Mucosa of descending colon (tissue), 3 donors: ENCODE measurements around the gene CNGA4. TPM values are rescaled to one million over a fixed set of nuclear protein-coding genes. Genes with fewer than 3 reads are reported as not detected.

Experiments
- ATAC-seq: fragments of 200-7000 bp; cut with Tn5 transposase; one replicate; pipeline ENCODE4 v1.9.1; 2020; ENCODE audit warnings: mild to moderate bottlenecking, moderate library complexity
- DNase-seq, 3 donors: peaks; one replicate each; pipeline ENCODE4 v3.0.0-alpha.2; 2020
- H3K36me3 ChIP-seq: fragments of 200-600 bp; one replicate; pipeline ENCODE4 v1.8.0; 2021; ENCODE audit warnings: low read depth, mild to moderate bottlenecking
- H3K4me1 ChIP-seq: fragments of 200-600 bp; one replicate; pipeline ENCODE4 v1.8.0; 2021; ENCODE audit warnings: low read depth, mild to moderate bottlenecking
- H3K4me3 ChIP-seq: fragments of 200-600 bp; one replicate; pipeline ENCODE4 v1.8.0; 2021; ENCODE audit warnings: mild to moderate bottlenecking
- H3K9me3 ChIP-seq: fragments of 200-600 bp; one replicate; pipeline ENCODE4 v1.8.0; 2021; ENCODE audit warnings: mild to moderate bottlenecking
- CTCF ChIP-seq: fragments of 200-600 bp; IDR thresholded peaks from one replicate; pipeline ENCODE4 v1.8.0; 2022; ENCODE audit warnings: antibody characterized with exemption, mild to moderate bottlenecking
- intact Hi-C, 2 donors: fragments of 100-400 bp; cut with DNase I in 1 of 2; cut with micrococcal nuclease in 1 of 2; formaldehyde crosslinking; loops; one replicate each; pipeline versions ENCODE4 v1.11.0 to v1.11.1; 2022; cut with DNase I, micrococcal nuclease
- total RNA-seq, 3 donors: library from RNA; stranded (reverse); fragmentation: NEBNext Ultra II Directional in 2 of 3; extraction: Animal tissue kit (Norgen Biotek cat#: 25700) in 2 of 3; gene quantifications; one replicate each; pipeline versions ENCODE4 v1.2.1 to v1.2.4, GENCODE V29; 2021 to 2023
- donor health status: DM: no; HTN: no; CAD: no; lungs with moderate emphysema.
- donor health status: DM: no; HTN: no; CAD: no.
- donor health status: DM: no; HTN: yes; CAD: no.

Gene CNGA4
- total RNA-seq, 3 donors from 2014 or later = 0.20 to 0.22 TPM; not detected in 1

- DNase-seq = no peak
- no peaks in the 10 kb centered on the region for H3K9me3 ChIP-seq
- no peak for ATAC-seq
- intact Hi-C loops = no loop called here
- no peaks in the 10 kb centered on the region for H3K4me1 ChIP-seq
- H3K4me3 ChIP-seq = no peak overlapping the region
- no peaks in the 10 kb centered on the region for H3K36me3 ChIP-seq
- TF ChIP-seq CTCF = no peak
Measured at GRCh38 chr11:6204706-6205105, 34.2 kb upstream of the CNGA4 start.

- TF ChIP-seq CTCF = no peak
- H3K36me3 ChIP-seq = no peaks in the 10 kb centered on the region
- no peak for ATAC-seq
Measured at GRCh38 chr11:6205366-6205765, 33.5 kb upstream of the CNGA4 start, which contains the start of gene C11orf42. Gene C11orf42, plus strand, starts transcription at chr11:6205557. Its CDS starts 59 bp downstream, at chr11:6205616.

GRCh38 chr11:6206456-6207180, 32.3 kb upstream of the CNGA4 start:
- ATAC-seq (no peak), DNase-seq (no peak)
- Histone ChIP-seq H3K36me3 (peaks cover 3% of the 10 kb centered on the region), H3K4me1 (no peaks in the 10 kb centered on the region), H3K4me3 (no peak overlapping the region), H3K9me3 (no peaks in the 10 kb centered on the region)
- TF ChIP-seq CTCF = no peak
- intact Hi-C loops = no loop called here

More at GRCh38 chr11:6205366-6205765, 33.5 kb upstream of the CNGA4 start, which contains the start of gene C11orf42:
- DNase-seq = no peak
- Histone ChIP-seq H3K4me3 (no peak within 1 kb of the TSS), H3K9me3 (no peaks in the 10 kb centered on the region), H3K4me1 (no peaks in the 10 kb centered on the region)
- intact Hi-C loops = no loop called here

GRCh38 chr11:6209801-6210200, 29.1 kb upstream of the CNGA4 start:
- no peaks in the 10 kb centered on the region for H3K4me1 ChIP-seq
- TF ChIP-seq CTCF = no peak
- intact Hi-C loops = no loop called here
- H3K4me3 ChIP-seq = no peak overlapping the region
- ATAC-seq (peak; percentile 16), DNase-seq (no peak)
- H3K36me3 ChIP-seq = peaks cover 12% of the 10 kb centered on the region
- H3K9me3 ChIP-seq = no peaks in the 10 kb centered on the region

GRCh38 chr11:6210274-6210955, 28.5 kb upstream of the CNGA4 start:
- H3K9me3 ChIP-seq = no peaks in the 10 kb centered on the region

More at GRCh38 chr11:6210274-6210955, 28.5 kb upstream of the CNGA4 start:
- no peak for TF ChIP-seq CTCF
- peak; percentile 10 for ATAC-seq
- intact Hi-C loops = no loop called here
- DNase-seq = no peak
- Histone ChIP-seq H3K4me3 (no peak overlapping the region), H3K36me3 (peaks cover 13% of the 10 kb centered on the region), H3K4me1 (no peaks in the 10 kb centered on the region)
